ENCODE measurements around the gene ANGEL1.
A peak's percentile ranks its signal among the peaks of the same experiment; 100 is the strongest.

ANGEL1 gene

DNA sequence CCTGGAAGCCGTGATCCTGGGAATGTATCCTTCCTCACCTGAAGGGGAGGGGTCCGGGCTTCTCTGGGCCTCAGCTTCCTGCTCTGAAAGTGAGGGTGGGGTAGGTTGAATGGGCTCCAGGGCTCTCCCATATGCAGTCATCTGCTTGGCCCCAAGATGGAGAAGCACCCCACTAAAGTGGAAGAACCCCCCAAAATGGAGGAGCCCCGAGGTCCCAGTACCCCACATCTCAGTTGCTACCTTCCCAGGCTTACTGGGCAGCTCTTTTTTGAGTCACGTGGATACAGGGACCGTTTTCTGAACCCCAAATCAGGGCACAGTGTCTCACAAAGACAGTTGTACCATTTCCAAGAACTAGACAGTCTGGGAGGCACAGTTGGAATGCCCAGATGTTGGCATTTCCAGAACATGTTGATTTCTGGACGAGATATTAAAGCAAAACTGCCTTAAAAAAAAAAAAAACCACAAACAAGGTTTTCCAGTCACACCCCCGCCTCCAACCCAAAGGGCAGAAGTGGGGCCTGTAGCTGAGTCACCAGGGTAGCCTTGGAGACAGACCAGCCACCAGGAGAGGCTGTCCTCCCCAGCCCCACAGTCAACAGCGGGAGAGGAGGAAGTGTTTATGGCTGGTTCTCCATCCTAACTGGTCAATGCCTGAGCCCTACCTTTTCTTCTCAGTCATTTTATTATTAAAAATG, 39.3 kb downstream of the ANGEL1 start:
- TF ChIP-seq, protein P1, sequence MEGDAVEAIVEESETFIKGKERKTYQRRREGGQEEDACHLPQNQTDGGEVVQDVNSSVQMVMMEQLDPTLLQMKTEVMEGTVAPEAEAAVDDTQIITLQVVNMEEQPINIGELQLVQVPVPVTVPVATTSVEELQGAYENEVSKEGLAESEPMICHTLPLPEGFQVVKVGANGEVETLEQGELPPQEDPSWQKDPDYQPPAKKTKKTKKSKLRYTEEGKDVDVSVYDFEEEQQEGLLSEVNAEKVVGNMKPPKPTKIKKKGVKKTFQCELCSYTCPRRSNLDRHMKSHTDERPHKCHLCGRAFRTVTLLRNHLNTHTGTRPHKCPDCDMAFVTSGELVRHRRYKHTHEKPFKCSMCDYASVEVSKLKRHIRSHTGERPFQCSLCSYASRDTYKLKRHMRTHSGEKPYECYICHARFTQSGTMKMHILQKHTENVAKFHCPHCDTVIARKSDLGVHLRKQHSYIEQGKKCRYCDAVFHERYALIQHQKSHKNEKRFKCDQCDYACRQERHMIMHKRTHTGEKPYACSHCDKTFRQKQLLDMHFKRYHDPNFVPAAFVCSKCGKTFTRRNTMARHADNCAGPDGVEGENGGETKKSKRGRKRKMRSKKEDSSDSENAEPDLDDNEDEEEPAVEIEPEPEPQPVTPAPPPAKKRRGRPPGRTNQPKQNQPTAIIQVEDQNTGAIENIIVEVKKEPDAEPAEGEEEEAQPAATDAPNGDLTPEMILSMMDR (IDR thresholded peaks at IDR 0.05; ENCODE audit: control insufficient read depth, insufficient read depth, low read depth, low read length, missing control alignments) = peak; percentile 12
- H3K4me3 ChIP-seq (ENCODE audit: control insufficient read depth, low read depth, low read length) = no peak overlapping the region
- peak; percentile 37 for DNase-seq (ENCODE audit: low read depth)

- no peak for DNase-seq (ENCODE audit: low read depth)
- TF ChIP-seq, protein P1 (IDR thresholded peaks at IDR 0.05; ENCODE audit: control insufficient read depth, insufficient read depth, low read depth, low read length, missing control alignments) = no peak
Observed at GRCh38 chr14:76772300-76773187, 40.1 kb downstream of the ANGEL1 start.

GRCh38 chr14:76771437-76771980, 41.2 kb downstream of the ANGEL1 start:
- TF ChIP-seq, protein P1 (IDR thresholded peaks at IDR 0.05; ENCODE audit: control insufficient read depth, insufficient read depth, low read depth, low read length, missing control alignments) = no peak
- DNase-seq (ENCODE audit: low read depth) = no peak
- H3K4me3 ChIP-seq (ENCODE audit: control insufficient read depth, low read depth, low read length) = no peak overlapping the region

More at GRCh38 chr14:76772300-76773187, 40.1 kb downstream of the ANGEL1 start:
- H3K4me3 ChIP-seq (ENCODE audit: control insufficient read depth, low read depth, low read length) = no peak overlapping the region

GRCh38 chr14:76770521-76771436, 41.9 kb downstream of the ANGEL1 start:
- DNase-seq (ENCODE audit: low read depth) = no peak
- TF ChIP-seq, protein P1 (IDR thresholded peaks at IDR 0.05; ENCODE audit: control insufficient read depth, insufficient read depth, low read depth, low read length, missing control alignments) = no peak
- no peak overlapping the region for H3K4me3 ChIP-seq (ENCODE audit: control insufficient read depth, low read depth, low read length)

DNA sequence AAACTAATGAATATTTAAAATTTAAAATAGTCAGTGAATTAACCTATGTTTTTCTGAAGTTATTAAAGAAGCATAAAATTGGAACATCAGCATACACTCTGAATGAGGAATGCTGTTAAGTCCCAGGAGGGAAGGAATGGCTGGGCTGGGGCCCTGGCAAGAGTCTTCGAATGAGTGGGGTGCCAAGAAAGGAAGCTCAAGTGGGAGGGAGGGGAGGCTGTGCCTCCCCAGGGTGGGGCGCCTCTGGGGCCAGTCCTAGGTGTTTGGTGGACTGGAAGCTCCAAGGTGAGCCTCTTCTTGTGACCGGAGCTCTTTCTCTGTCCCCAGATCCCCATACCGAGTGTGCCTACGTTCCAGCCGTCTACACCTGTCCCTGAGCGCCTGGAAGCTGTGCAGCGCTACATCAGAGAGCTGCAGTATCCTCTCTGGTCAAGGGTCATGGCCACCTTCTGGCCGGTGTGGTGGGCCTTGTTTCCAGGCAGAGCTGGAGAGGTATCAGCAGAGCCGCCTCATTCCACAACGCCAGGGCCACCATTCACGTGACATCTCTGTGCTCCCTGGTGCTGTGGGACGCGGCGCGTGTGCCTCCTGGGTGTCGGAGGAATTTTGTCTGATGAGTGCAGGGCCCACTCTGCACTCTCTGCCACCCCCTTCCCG, 42.9 kb downstream of the ANGEL1 start:
- no peak overlapping the region for H3K4me3 ChIP-seq (ENCODE audit: control insufficient read depth, low read depth, low read length)
- DNase-seq (ENCODE audit: low read depth) = no peak
- TF ChIP-seq, protein P1 (IDR thresholded peaks at IDR 0.05; ENCODE audit: control insufficient read depth, insufficient read depth, low read depth, low read length, missing control alignments) = no peak
